ENCODE measurements around the gene MNT.

The MNT gene

DNA sequence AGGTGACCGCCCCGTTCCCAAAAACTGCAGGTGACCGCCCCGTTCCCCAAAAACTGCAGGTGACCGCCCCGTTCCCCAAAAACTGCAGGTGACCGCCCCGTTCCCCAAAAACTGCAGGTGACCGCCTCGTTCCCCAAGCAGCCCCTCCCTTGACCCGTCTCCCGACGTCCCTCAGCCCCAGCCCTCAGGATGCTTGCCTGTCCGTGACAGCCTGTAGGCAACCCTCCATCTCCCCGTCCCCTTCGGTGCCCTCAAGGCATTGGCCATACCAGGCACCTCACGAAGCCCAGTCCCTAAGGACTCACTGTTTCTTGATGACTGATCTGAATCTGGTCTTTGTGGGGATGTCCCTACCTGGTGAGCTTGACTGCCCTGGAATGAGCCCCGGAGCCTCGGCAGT is 38.4 kb downstream of the MNT start:
- no peak for DNase-seq (ENCODE audit: low read depth, low spot score)
- Histone ChIP-seq H3K4me3 (no peak overlapping the region), H3K36me3 (ENCODE audit: insufficient read depth, low read length) (no peaks in the 10 kb centered on the region; the same call in 1 of the 2 replicates), H3K9me3 (ENCODE audit: low read depth, low read length) (no peaks in the 10 kb centered on the region), H3K27ac (no peak overlapping the region), H3K9ac (ENCODE audit: insufficient read length) (no peak overlapping the region)
- no peak for TF ChIP-seq POLR2AphosphoS5 (IDR thresholded peaks at IDR 0.05; ENCODE audit: borderline replicate concordance, low read depth, low read length)
- no peak for TF ChIP-seq EZH2 (IDR thresholded peaks at IDR 0.05)
- TF ChIP-seq FOXP2 (optimal IDR thresholded peaks at IDR 0.05; ENCODE audit: control extremely low read depth, extremely low read length, insufficient read depth) = no peak

- Histone ChIP-seq H3K4me3 (no peak overlapping the region), H3K9me3 (ENCODE audit: low read depth, low read length) (no peaks in the 10 kb centered on the region), H3K9ac (ENCODE audit: insufficient read length) (no peak overlapping the region), H3K27ac (no peak overlapping the region), H3K36me3 (ENCODE audit: insufficient read depth, low read length) (no peaks in the 10 kb centered on the region; the same call in 1 of the 2 replicates)
- no peak for DNase-seq (ENCODE audit: low read depth, low spot score)
- TF ChIP-seq POLR2AphosphoS5 (IDR thresholded peaks at IDR 0.05; ENCODE audit: borderline replicate concordance, low read depth, low read length) (no peak), FOXP2 (optimal IDR thresholded peaks at IDR 0.05; ENCODE audit: control extremely low read depth, extremely low read length, insufficient read depth) (no peak), EZH2 (IDR thresholded peaks at IDR 0.05) (no peak)
Observed at GRCh38 chr17:2362016-2362415, 38.8 kb downstream of the MNT start.

- H3K36me3 ChIP-seq (ENCODE audit: insufficient read depth, low read length) = no peaks in the 10 kb centered on the region; the same call in 1 of the 2 replicates
Observed at GRCh38 chr17:2361010-2361760, 39.7 kb downstream of the MNT start.

DNA sequence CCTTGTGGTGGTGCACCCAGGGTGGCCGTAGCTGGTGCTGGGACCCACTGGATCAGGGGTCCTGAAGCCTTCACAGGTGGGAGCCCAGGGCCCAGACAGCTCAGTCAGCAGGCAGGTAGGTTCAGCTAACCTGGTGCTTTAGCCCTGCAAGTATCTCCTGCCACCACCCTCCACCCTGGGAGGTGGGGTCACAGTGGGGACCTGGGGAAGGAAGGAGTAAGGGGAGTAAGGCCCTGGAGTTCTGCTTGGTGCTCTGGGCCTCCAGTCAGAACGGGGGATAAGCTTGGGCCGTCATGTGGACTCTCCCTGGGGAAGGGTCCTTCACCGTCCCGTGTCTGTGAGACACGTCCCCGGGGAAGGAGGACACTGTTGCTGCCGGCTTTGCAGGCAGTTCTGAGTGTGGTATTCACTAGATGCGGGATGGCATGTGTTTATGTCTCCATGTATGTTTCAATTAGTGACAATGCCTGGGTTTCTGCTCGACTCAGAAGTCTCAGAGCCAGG is 42.9 kb downstream of the MNT start:
- Histone ChIP-seq H3K27ac (no peak overlapping the region), H3K36me3 (ENCODE audit: insufficient read depth, low read length) (no peaks in the 10 kb centered on the region), H3K9ac (ENCODE audit: insufficient read length) (no peak overlapping the region), H3K9me3 (ENCODE audit: low read depth, low read length) (no peaks in the 10 kb centered on the region), H3K4me3 (no peak overlapping the region)
- no peak for DNase-seq (ENCODE audit: low read depth, low spot score)
- TF ChIP-seq POLR2AphosphoS5 (IDR thresholded peaks at IDR 0.05; ENCODE audit: borderline replicate concordance, low read depth, low read length) (no peak), EZH2 (IDR thresholded peaks at IDR 0.05) (no peak), FOXP2 (optimal IDR thresholded peaks at IDR 0.05; ENCODE audit: control extremely low read depth, extremely low read length, insufficient read depth) (no peak)

More at GRCh38 chr17:2361010-2361760, 39.7 kb downstream of the MNT start:
- no peak for TF ChIP-seq POLR2AphosphoS5 (IDR thresholded peaks at IDR 0.05; ENCODE audit: borderline replicate concordance, low read depth, low read length)
- no peak for TF ChIP-seq FOXP2 (optimal IDR thresholded peaks at IDR 0.05; ENCODE audit: control extremely low read depth, extremely low read length, insufficient read depth)
- TF ChIP-seq EZH2 (IDR thresholded peaks at IDR 0.05) = no peak
- H3K9ac ChIP-seq (ENCODE audit: insufficient read length) = no peak overlapping the region
- H3K27ac ChIP-seq = no peak overlapping the region
- DNase-seq (ENCODE audit: low read depth, low spot score) = no peak
- H3K9me3 ChIP-seq (ENCODE audit: low read depth, low read length) = no peaks in the 10 kb centered on the region
- H3K4me3 ChIP-seq = no peak overlapping the region

DNA sequence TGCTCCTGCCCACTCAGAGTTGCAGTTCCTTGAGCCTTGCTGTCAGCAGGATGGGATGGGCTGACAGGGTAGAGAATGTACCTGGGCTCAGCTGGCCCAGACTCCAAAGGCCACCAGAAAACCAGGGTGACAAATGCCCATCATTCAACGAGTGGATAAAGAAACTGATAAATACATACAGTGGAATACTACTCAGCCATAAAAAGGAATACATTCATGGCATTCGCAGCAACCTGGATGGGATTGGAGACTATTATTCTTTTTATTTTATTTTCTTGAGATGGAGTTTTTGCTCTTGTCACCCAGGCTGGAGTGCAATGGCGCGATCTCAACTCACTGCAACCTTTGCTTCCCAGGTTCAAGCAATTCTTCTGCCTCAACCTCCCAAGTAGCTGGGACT is 43.6 kb downstream of the MNT start:
- Histone ChIP-seq H3K4me3 (no peak overlapping the region), H3K9me3 (ENCODE audit: low read depth, low read length) (no peaks in the 10 kb centered on the region), H3K36me3 (ENCODE audit: insufficient read depth, low read length) (no peaks in the 10 kb centered on the region), H3K9ac (ENCODE audit: insufficient read length) (no peak overlapping the region), H3K27ac (no peak overlapping the region)
- no peak for DNase-seq (ENCODE audit: low read depth, low spot score)
- TF ChIP-seq FOXP2 (optimal IDR thresholded peaks at IDR 0.05; ENCODE audit: control extremely low read depth, extremely low read length, insufficient read depth) (no peak), POLR2AphosphoS5 (IDR thresholded peaks at IDR 0.05; ENCODE audit: borderline replicate concordance, low read depth, low read length) (no peak), EZH2 (IDR thresholded peaks at IDR 0.05) (no peak)

GRCh38 chr17:2354311-2354710 is 46.5 kb downstream of the MNT start:
- DNase-seq (ENCODE audit: low read depth, low spot score) = no peak
- no peak overlapping the region for H3K9ac ChIP-seq (ENCODE audit: insufficient read length)
- no peak overlapping the region for H3K4me3 ChIP-seq
- no peaks in the 10 kb centered on the region for H3K36me3 ChIP-seq (ENCODE audit: insufficient read depth, low read length)
- no peaks in the 10 kb centered on the region for H3K9me3 ChIP-seq (ENCODE audit: low read depth, low read length)
- TF ChIP-seq POLR2AphosphoS5 (IDR thresholded peaks at IDR 0.05; ENCODE audit: borderline replicate concordance, low read depth, low read length) = no peak
- no peak for TF ChIP-seq FOXP2 (optimal IDR thresholded peaks at IDR 0.05; ENCODE audit: control extremely low read depth, extremely low read length, insufficient read depth)
- TF ChIP-seq EZH2 (IDR thresholded peaks at IDR 0.05) = no peak
- no peak overlapping the region for H3K27ac ChIP-seq

DNA sequence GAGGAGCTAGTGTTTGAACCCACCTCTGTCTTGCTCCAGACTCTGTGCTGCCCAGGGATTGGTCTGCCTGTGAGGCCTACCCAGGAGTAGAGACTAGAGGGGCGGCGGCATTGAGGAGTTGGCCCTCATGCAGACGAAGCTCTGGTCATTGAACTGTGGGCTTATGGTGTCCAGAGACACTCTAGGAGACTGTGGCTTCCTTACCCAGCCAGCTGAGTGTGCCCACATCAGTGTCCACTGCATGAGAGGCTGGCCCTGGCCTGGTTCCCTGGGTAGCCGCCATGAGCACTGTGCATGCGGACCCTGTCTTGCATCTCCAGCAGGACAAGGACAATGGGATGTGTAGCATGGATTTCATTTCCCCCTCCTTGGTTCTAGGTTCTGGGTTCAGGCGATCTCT is 49.6 kb downstream of the MNT start:
- DNase-seq (ENCODE audit: low read depth, low spot score) = no peak
- no peak overlapping the region for H3K4me3 ChIP-seq
- H3K27ac ChIP-seq = no peak overlapping the region
- no peaks in the 10 kb centered on the region for H3K9me3 ChIP-seq (ENCODE audit: low read depth, low read length)
- no peak overlapping the region for H3K9ac ChIP-seq (ENCODE audit: insufficient read length)
- no peak for TF ChIP-seq POLR2AphosphoS5 (IDR thresholded peaks at IDR 0.05; ENCODE audit: borderline replicate concordance, low read depth, low read length)
- TF ChIP-seq EZH2 (IDR thresholded peaks at IDR 0.05) = no peak
- TF ChIP-seq FOXP2 (optimal IDR thresholded peaks at IDR 0.05; ENCODE audit: control extremely low read depth, extremely low read length, insufficient read depth) = no peak
- no peaks in the 10 kb centered on the region for H3K36me3 ChIP-seq (ENCODE audit: insufficient read depth, low read length)

- peaks cover 4% of the 10 kb centered on the region; the same call in 1 of the 2 replicates for H3K36me3 ChIP-seq (ENCODE audit: insufficient read depth, low read length)
- no peak overlapping the region for H3K9ac ChIP-seq (ENCODE audit: insufficient read length)
- no peaks in the 10 kb centered on the region for H3K9me3 ChIP-seq (ENCODE audit: low read depth, low read length)
- no peak overlapping the region; the same call in 1 of the 2 replicates for H3K27ac ChIP-seq
- no peak overlapping the region for H3K4me3 ChIP-seq
- no peak for DNase-seq (ENCODE audit: low read depth, low spot score)
- TF ChIP-seq FOXP2 (optimal IDR thresholded peaks at IDR 0.05; ENCODE audit: control extremely low read depth, extremely low read length, insufficient read depth) = no peak
- TF ChIP-seq EZH2 (IDR thresholded peaks at IDR 0.05) = no peak
- TF ChIP-seq POLR2AphosphoS5 (IDR thresholded peaks at IDR 0.05; ENCODE audit: borderline replicate concordance, low read depth, low read length) = no peak
Observed at GRCh38 chr17:2347805-2348685, 52.8 kb downstream of the MNT start.

Data from SK-N-MC (cell line).